Measurements from ENCODE around the gene AGAP6.

- TF ChIP-seq CTCF (conservative IDR thresholded peaks at IDR 0.05; ENCODE audit: low read length) (no peak), EZH2phosphoT487 (IDR thresholded peaks at IDR 0.05; ENCODE audit: borderline replicate concordance, low read depth, low read length) (no peak)
Measured at GRCh38 chr10:50027195-50027594, 39.0 kb downstream of the AGAP6 start.

All from OCI-LY7 (cell line).